Skeletal muscle tissue (tissue), 4 donors: ENCODE measurements around the gene RHPN2. TPM values are rescaled to one million over a fixed set of nuclear protein-coding genes. Genes with fewer than 3 reads are reported as not detected.
"Not testable (repeated sequence)": the region's sequence is repeated elsewhere in the genome, so short reads cannot be mapped to it uniquely, and the experiment has no call there.

ENCODE experiments used
- H3K27ac ChIP-seq: one replicate; pipeline ENCODE4 v1.7.0; 2013; ENCODE audit warnings: mild to moderate bottlenecking, low read depth, low read length, inconsistent platforms
- H3K27me3 ChIP-seq, 3 donors: one replicate each; pipeline ENCODE4 v1.7.0; 2013; ENCODE audit warnings: low read length in 3 of 3; ENCODE audit not compliant: control insufficient read depth in 3 of 3, insufficient read depth in 3 of 3
- H3K36me3 ChIP-seq, 3 donors: one replicate each; pipeline ENCODE4 v1.7.0; 2013; ENCODE audit warnings: low read length in 3 of 3; ENCODE audit not compliant: control insufficient read depth in 3 of 3, insufficient read depth in 3 of 3
- H3K4me1 ChIP-seq, 3 donors: one replicate each; pipeline ENCODE4 v1.7.0; 2013; ENCODE audit warnings: low read length in 3 of 3, mild to moderate bottlenecking in 3 of 3; ENCODE audit not compliant: control insufficient read depth in 3 of 3, insufficient read depth in 3 of 3
- H3K4me3 ChIP-seq, 3 donors: one replicate each; pipeline ENCODE4 v1.7.0; 2013; ENCODE audit warnings: low read length in 3 of 3
- H3K9ac ChIP-seq, 3 donors: one replicate each; pipeline ENCODE4 v1.7.0; 2013; ENCODE audit warnings: low read length in 3 of 3, mild to moderate bottlenecking in 3 of 3, moderate library complexity in 2 of 3, low read depth in 1 of 3
- H3K9me3 ChIP-seq, 3 donors: one replicate each; pipeline ENCODE4 v1.7.0; 2013; ENCODE audit warnings: low read length in 3 of 3; ENCODE audit not compliant: control insufficient read depth in 3 of 3
- total RNA-seq: library from RNA; depleted of rRNA; stranded (reverse); fragments of >200 nt; gene quantifications from one replicate; pipeline ENCODE4 v1.2.3, GENCODE V29; 2014
- donor health status: Osteomylitis.

RHPN2 gene
- total RNA-seq, 1 donor from 2014 or later: 0.52 TPM

GRCh38 chr19:33003424-33004024 is 61.2 kb downstream of the RHPN2 start:
- not testable (repeated sequence) for H3K9ac ChIP-seq, H3K36me3 ChIP-seq, H3K9me3 ChIP-seq, H3K27me3 ChIP-seq, H3K4me1 ChIP-seq, H3K4me3 ChIP-seq, H3K27ac ChIP-seq

- H3K36me3 ChIP-seq, H3K4me3 ChIP-seq, H3K27me3 ChIP-seq, H3K27ac ChIP-seq, H3K9me3 ChIP-seq, H3K4me1 ChIP-seq, H3K9ac ChIP-seq: not testable (repeated sequence)
These were observed 62.4 kb downstream of the RHPN2 start for GRCh38 chr19:33002126-33002865.

- Histone ChIP-seq H3K9me3 (no peaks in the 10 kb centered on the region), H3K27me3 (peaks cover 0 to 3% (median 0%) of the 10 kb centered on the region in 3 donors), H3K9ac (no peak overlapping the region), H3K36me3 (no peaks in the 10 kb centered on the region), H3K4me3 (no peak overlapping the region), H3K27ac (no peak overlapping the region), H3K4me1 (no peaks in the 10 kb centered on the region)
These were observed 63.8 kb downstream of the RHPN2 start for GRCh38 chr19:33000910-33001309.

- Histone ChIP-seq H3K36me3 (no peaks in the 10 kb centered on the region), H3K9me3 (no peaks in the 10 kb centered on the region), H3K9ac (no peak overlapping the region), H3K4me3 (no peak overlapping the region), H3K27me3 (peaks cover 0 to 3% (median 0%) of the 10 kb centered on the region in 3 donors), H3K27ac (no peak overlapping the region), H3K4me1 (no peaks in the 10 kb centered on the region)
These were observed 64.2 kb downstream of the RHPN2 start for GRCh38 chr19:33000510-33000909.

DNA sequence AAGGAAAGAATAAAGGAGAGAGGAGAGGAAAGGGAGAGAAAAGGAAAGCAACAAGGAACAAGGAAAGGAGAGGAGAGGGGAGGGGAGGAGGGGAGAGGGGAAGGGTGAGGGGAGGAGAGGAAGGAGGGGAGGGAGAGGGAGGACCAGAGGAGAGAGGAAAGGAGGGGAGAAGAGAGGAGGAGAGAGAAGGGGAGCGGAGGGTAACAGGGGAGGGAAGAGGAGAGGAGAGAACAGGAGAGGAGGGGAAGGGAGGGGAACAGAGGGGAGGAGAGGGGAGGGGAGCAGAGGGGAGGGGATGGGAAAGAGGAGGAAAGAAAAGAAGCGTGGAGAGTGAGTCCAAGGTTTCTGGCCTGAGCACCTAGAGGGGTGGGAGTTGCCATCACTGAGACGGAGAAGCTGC is 66.0 kb downstream of the RHPN2 start:
- H3K4me3 ChIP-seq: no peak overlapping the region
- H3K4me1 ChIP-seq: no peaks in the 10 kb centered on the region
- H3K27me3 ChIP-seq: peaks cover 0 to 3% (median 0%) of the 10 kb centered on the region in 3 donors
- no peaks in the 10 kb centered on the region for H3K36me3 ChIP-seq
- no peaks in the 10 kb centered on the region for H3K9me3 ChIP-seq
- no peak overlapping the region for H3K9ac ChIP-seq
- H3K27ac ChIP-seq: no peak overlapping the region

GRCh38 chr19:32997716-32998355 is 66.9 kb downstream of the RHPN2 start:
- peaks cover 0 to 3% (median 0%) of the 10 kb centered on the region in 3 donors for H3K27me3 ChIP-seq
- no peak overlapping the region for H3K27ac ChIP-seq
- H3K36me3 ChIP-seq: no peaks in the 10 kb centered on the region
- H3K9me3 ChIP-seq: no peaks in the 10 kb centered on the region
- no peak overlapping the region for H3K9ac ChIP-seq
- H3K4me3 ChIP-seq: no peak overlapping the region
- H3K4me1 ChIP-seq: no peaks in the 10 kb centered on the region

GRCh38 chr19:32997061-32997464 is 67.6 kb downstream of the RHPN2 start:
- not testable (repeated sequence) for H3K9ac ChIP-seq, H3K4me3 ChIP-seq, H3K9me3 ChIP-seq, H3K36me3 ChIP-seq, H3K27me3 ChIP-seq, H3K27ac ChIP-seq, H3K4me1 ChIP-seq

- H3K4me1 ChIP-seq, H3K27me3 ChIP-seq, H3K9me3 ChIP-seq, H3K36me3 ChIP-seq, H3K4me3 ChIP-seq, H3K27ac ChIP-seq, H3K9ac ChIP-seq: not testable (repeated sequence)
These were observed 68.7 kb downstream of the RHPN2 start for GRCh38 chr19:32995966-32996365.

GRCh38 chr19:32988724-32989123 is 76.0 kb downstream of the RHPN2 start:
- H3K4me3 ChIP-seq: no peak overlapping the region
- no peaks in the 10 kb centered on the region for H3K36me3 ChIP-seq
- no peaks in the 10 kb centered on the region for H3K9me3 ChIP-seq
- no peak overlapping the region for H3K27ac ChIP-seq
- no peak overlapping the region for H3K9ac ChIP-seq
- H3K27me3 ChIP-seq: no peaks in the 10 kb centered on the region
- no peaks in the 10 kb centered on the region for H3K4me1 ChIP-seq

DNA sequence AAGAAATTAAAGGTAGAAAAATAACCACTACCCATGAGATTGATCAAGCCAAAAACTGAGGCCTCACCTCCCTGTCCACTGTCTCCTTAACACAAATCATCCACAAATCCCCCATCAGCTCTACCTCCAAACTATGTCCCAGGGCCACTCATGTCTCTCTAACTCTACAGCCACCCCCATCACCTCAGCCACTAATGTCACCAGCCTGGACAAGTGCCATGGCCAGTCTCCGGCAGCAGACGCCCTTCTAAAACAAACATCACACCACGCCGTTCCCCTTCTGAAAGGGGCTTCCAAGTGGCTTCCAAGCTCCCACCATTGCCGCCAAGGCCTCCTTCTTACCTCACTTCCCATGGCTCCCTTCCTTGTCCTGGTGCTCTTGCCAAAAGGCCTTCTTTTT is 76.4 kb downstream of the RHPN2 start:
- H3K27ac ChIP-seq, H3K27me3 ChIP-seq, H3K36me3 ChIP-seq, H3K9me3 ChIP-seq, H3K9ac ChIP-seq, H3K4me1 ChIP-seq, H3K4me3 ChIP-seq: not testable (repeated sequence)
